Upper lobe of left lung (tissue), 6 donors: Measurements from ENCODE around the gene C2CD2L. TPM values are rescaled to one million over a fixed set of nuclear protein-coding genes. Genes with fewer than 3 reads are reported as not detected.

Experiments
- ATAC-seq, 2 donors: fragments of 200-7000 bp; cut with Tn5 transposase; one replicate each; pipeline ENCODE4 v1.9.1; 2022; ENCODE audit warnings: mild to moderate bottlenecking in 2 of 2, moderate library complexity in 2 of 2; ENCODE audit not compliant: low FRiP score in 2 of 2
- DNase-seq, 2 donors: peaks; one replicate each; pipeline ENCODE4 v3.0.0-alpha.2; 2019 to 2020
- H3K27ac ChIP-seq, 4 donors: fragments of 200-600 bp; sonication (generic); one replicate each; pipeline ENCODE4 v1.5.1; 2016 to 2019
- H3K27me3 ChIP-seq, 4 donors: fragments of 200-600 bp; sonication (generic); one replicate each; pipeline ENCODE4 v1.5.1; 2017 to 2019
- H3K36me3 ChIP-seq, 4 donors: fragments of 200-600 bp; sonication (generic); one replicate each; pipeline ENCODE4 v1.5.1; 2016 to 2019
- H3K4me1 ChIP-seq, 4 donors: fragments of 200-600 bp; sonication (generic); one replicate each; pipeline ENCODE4 v1.5.1; 2018 to 2019
- H3K4me3 ChIP-seq, 4 donors: fragments of 200-600 bp; sonication (generic); one replicate each; pipeline ENCODE4 v1.5.1; 2017 to 2019; ENCODE audit warnings: mild to moderate bottlenecking in 2 of 4, moderate library complexity in 1 of 4
- H3K9me3 ChIP-seq, 4 donors: fragments of 200-600 bp; sonication (generic); one replicate each; pipeline ENCODE4 v1.5.1; 2018 to 2019
- EP300 ChIP-seq, 4 donors: sonication (generic); formaldehyde crosslinking; IDR thresholded peaks; one replicate each; pipeline ENCODE4 v1.5.1; 2017; ENCODE audit warnings: antibody characterized with exemption in 4 of 4, control low read depth in 2 of 4
- POLR2A ChIP-seq, 4 donors: fragments of 450-650 bp; IDR thresholded peaks; one replicate each; pipeline ENCODE4 v1.5.1; 2016 to 2017; ENCODE audit warnings: antibody characterized with exemption in 4 of 4, mild to moderate bottlenecking in 2 of 4
- POLR2AphosphoS5 ChIP-seq, 2 donors: sonication (generic); formaldehyde crosslinking; IDR thresholded peaks; one replicate each; pipeline ENCODE4 v1.5.1; 2017; ENCODE audit warnings: antibody characterized with exemption in 2 of 2
- WGBS, 2 donors: methylation state at CpG; one replicate each; pipeline ENCODE4 v1.1.5; 2017 to 2018; 5-methylcytosine and 5-hydroxymethylcytosine counted together
- total RNA-seq, 6 donors: library from RNA; depleted of rRNA in 4 of 6; stranded (reverse); fragments of >200 nt in 4 of 6; gene quantifications; one replicate each; pipeline versions ENCODE4 v1.1.0 to v1.2.1, GENCODE V29; 2016 to 2021
- TF ChIP-seq, protein P1 (sequence below), 6 experiments: fragments of 450-650 bp in 4 of 6; fragments of 200-600 bp in 2 of 6; sonication (generic) in 2 of 6; IDR thresholded peaks; one replicate each; pipeline ENCODE4 v1.5.1; 2016 to 2019; ENCODE audit warnings: antibody characterized with exemption in 6 of 6
- donor health status: DM: no; HTN: no; CAD: no; lungs with moderate emphysema.
- donor health status: DM: no; HTN: yes; CAD: no; lungs with severe emphysema.

The C2CD2L gene
- total RNA-seq, 6 donors from 2014 or later: 13.0 to 26.2 (median 19.8) TPM

DNA sequence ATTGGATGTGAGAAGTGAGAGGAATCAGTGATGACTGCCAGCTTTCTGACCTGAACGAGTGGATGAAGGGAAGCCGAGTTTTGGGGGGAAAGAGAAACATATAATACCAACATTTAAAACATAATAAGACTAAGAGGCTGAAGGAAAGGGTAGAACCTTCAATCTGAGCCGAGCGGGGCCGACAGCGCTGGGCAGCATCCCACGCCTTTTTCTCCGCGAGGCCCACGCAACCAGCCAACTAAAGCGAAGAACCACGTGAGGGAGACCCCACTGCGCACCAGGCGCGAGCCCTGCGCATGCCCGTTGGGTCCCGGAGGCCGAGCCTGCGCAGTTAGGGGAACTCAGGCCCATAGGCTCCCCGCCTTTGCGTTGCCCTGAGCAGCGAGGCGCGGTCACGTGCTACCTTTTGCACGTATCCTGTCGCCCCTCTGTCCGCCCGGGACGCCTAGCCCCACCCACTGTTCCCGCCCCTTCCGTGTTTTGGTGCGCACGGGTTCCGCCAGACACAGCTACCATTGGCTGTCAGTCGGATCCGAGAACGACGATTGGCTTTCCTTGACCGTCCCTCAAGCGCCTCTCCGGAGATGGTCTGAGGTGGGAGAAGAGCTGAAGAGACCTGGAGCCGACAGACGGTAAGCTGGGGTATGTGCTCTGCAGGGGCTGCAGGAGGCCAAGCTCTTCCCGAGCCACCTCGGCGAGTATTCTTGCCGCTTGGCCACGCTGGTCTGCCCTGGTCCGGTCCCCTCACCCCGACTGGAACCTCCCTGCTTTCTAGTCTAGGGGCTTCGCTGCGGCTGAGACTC is 14.1 kb downstream of the C2CD2L start, which contains the start of gene HINFP:
HINFP (plus strand) TSS at position 573 of the 803 bp plus-strand sequence. CDS start 5,365 bp downstream, outside the sequence.
- Histone ChIP-seq H3K27ac (peak within 1 kb of the TSS; percentile 63 to 87 (median 86)), H3K4me3 (peak within 1 kb of the TSS; percentile 87 to 99 (median 90)), H3K4me1 (peaks cover 13 to 25% (median 15%) of the 10 kb centered on the region in 4 donors), H3K9me3 (no peaks in the 10 kb centered on the region), H3K36me3 (peaks cover 0 to 27% (median 12%) of the 10 kb centered on the region in 4 donors), H3K27me3 (no peaks in the 10 kb centered on the region)
- DNase-seq: peak; percentile 98 to 100
- TF ChIP-seq POLR2A (IDR thresholded peaks at IDR 0.05) (peak in 3 of 4 donors; percentile 29 to 78 (median 29)), POLR2AphosphoS5 (IDR thresholded peaks at IDR 0.05) (peak; percentile 60 to 90)
- TF ChIP-seq, protein P1, sequence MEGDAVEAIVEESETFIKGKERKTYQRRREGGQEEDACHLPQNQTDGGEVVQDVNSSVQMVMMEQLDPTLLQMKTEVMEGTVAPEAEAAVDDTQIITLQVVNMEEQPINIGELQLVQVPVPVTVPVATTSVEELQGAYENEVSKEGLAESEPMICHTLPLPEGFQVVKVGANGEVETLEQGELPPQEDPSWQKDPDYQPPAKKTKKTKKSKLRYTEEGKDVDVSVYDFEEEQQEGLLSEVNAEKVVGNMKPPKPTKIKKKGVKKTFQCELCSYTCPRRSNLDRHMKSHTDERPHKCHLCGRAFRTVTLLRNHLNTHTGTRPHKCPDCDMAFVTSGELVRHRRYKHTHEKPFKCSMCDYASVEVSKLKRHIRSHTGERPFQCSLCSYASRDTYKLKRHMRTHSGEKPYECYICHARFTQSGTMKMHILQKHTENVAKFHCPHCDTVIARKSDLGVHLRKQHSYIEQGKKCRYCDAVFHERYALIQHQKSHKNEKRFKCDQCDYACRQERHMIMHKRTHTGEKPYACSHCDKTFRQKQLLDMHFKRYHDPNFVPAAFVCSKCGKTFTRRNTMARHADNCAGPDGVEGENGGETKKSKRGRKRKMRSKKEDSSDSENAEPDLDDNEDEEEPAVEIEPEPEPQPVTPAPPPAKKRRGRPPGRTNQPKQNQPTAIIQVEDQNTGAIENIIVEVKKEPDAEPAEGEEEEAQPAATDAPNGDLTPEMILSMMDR (IDR thresholded peaks at IDR 0.05): no peak
- peak; percentile 100 for ATAC-seq
- WGBS, 2 donors: 1% methylated on average over 49 to 54 of the region's 54 CpGs

DNA sequence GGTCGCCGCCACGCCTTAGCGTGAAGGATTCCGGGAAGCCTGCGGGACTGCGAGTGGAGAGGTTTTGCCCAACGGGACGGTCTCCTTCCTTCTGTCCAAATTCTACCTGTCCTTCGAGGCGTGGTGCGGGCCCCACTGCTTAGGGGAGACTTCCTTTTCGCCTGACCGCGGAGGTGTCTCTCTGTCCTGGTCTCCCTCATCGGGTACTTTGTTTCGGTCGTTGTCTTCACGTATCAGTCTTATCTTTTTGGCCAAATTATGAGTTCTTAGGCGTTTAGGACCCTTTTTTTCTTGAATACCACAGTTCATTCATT is 14.6 kb downstream of the C2CD2L start:
- no peaks in the 10 kb centered on the region for H3K27me3 ChIP-seq
- ATAC-seq (peak in 1 of 2 donors; percentile 76), DNase-seq (no peak)
- H3K4me3 ChIP-seq: peak overlapping the region; percentile 87 to 99 (median 90)
- peaks cover 0 to 23% (median 10%) of the 10 kb centered on the region in 4 donors for H3K36me3 ChIP-seq
- peaks cover 13 to 25% (median 15%) of the 10 kb centered on the region in 4 donors for H3K4me1 ChIP-seq
- H3K27ac ChIP-seq: peak overlapping the region; percentile 57 to 87 (median 86)
- no peaks in the 10 kb centered on the region for H3K9me3 ChIP-seq
- 0% methylated on average over 11 to 20 of the region's 20 CpGs for WGBS, 2 donors
- TF ChIP-seq POLR2AphosphoS5 (IDR thresholded peaks at IDR 0.05) (no peak), POLR2A (IDR thresholded peaks at IDR 0.05) (no peak), EP300 (IDR thresholded peaks at IDR 0.05) (no peak)
- TF ChIP-seq, protein P1 (IDR thresholded peaks at IDR 0.05): no peak

DNA sequence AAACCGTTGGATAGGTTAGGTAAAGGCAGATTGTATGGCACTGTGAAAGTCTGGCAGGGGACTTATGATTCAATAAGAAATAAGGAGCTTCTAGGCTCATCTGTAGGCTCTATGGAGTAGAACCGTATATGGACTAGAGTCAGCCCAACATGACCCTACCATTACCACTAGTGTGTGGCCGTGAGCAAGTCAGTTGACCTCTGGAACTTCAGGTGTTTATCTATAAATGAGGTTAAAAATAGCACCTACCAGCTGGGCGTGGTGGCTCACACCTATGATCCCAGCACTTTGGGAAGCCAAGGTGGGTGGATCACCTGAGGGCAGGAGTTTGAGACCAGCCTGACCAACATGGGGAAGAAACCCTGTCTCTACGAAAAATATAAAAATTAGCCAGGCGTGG is 18.7 kb downstream of the C2CD2L start:
- Histone ChIP-seq H3K27ac (no peak overlapping the region), H3K4me3 (no peak overlapping the region), H3K4me1 (peaks cover 9 to 19% (median 10%) of the 10 kb centered on the region in 4 donors), H3K36me3 (peaks cover 0 to 62% (median 28%) of the 10 kb centered on the region in 4 donors), H3K27me3 (no peaks in the 10 kb centered on the region), H3K9me3 (no peaks in the 10 kb centered on the region)
- DNase-seq: no peak
- 92 to 93% methylated on average over 6 of the region's 6 CpGs for WGBS, 2 donors
- TF ChIP-seq, protein P1 (IDR thresholded peaks at IDR 0.05): no peak
- TF ChIP-seq POLR2AphosphoS5 (IDR thresholded peaks at IDR 0.05) (no peak), POLR2A (IDR thresholded peaks at IDR 0.05) (no peak), EP300 (IDR thresholded peaks at IDR 0.05) (no peak)
- no peak for ATAC-seq

DNA sequence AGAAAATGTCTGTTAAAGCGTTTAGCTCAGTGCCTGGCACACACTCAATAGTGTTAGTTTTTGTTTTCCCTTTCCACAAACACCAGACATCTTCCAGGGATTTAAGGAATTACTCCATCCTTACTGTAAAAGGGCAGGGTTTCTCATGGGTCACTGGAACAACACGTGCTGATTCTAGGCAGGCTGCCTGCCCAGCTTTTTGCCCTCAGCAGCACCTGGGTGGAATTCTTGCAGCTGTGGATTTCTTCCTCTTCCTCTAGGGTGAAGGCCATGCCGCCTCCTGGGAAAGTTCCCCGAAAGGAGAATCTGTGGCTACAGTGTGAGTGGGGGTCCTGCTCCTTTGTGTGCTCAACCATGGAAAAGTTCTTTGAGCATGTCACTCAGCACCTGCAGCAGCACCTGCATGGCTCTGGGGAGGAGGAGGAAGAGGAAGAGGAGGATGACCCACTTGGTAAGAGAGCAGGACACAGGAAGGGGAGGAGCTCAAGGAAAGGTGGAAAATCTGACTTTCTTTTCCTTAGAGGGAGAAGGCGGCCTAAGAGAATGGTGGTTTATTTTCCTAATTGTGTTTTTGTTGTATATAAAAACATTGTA is 19.6 kb downstream of the C2CD2L start:
- peaks cover 8 to 71% (median 34%) of the 10 kb centered on the region in 4 donors for H3K36me3 ChIP-seq

More for the DNA sequence above, 19.6 kb downstream of the C2CD2L start:
- H3K27me3 ChIP-seq: no peaks in the 10 kb centered on the region
- H3K4me1 ChIP-seq: peaks cover 7 to 16% (median 9%) of the 10 kb centered on the region in 4 donors
- TF ChIP-seq EP300 (IDR thresholded peaks at IDR 0.05) (no peak), POLR2A (IDR thresholded peaks at IDR 0.05) (no peak), POLR2AphosphoS5 (IDR thresholded peaks at IDR 0.05) (no peak)
- TF ChIP-seq, protein P1 (IDR thresholded peaks at IDR 0.05): no peak
- ATAC-seq (no peak), DNase-seq (no peak)
- no peaks in the 10 kb centered on the region for H3K9me3 ChIP-seq
- 75 to 78% methylated on average over 5 of the region's 5 CpGs for WGBS, 2 donors
- H3K4me3 ChIP-seq: no peak overlapping the region
- no peak overlapping the region for H3K27ac ChIP-seq
